H9 (cell line): ENCODE results near the gene KRT6C. TPM values are rescaled to one million over a fixed set of nuclear protein-coding genes. Genes with fewer than 3 reads are reported as not detected.
A peak's percentile ranks its signal among the peaks of the same experiment; 100 is the strongest.

Source experiments
- DNase-seq: peaks from one replicate; pipeline ENCODE4 v3.0.0-alpha.2; 2017
- H2AFZ ChIP-seq: one replicate; pipeline ENCODE4 v1.6.1; 2013; ENCODE audit warnings: mild to moderate bottlenecking, low read length, control low read depth, moderate library complexity
- H2AK5ac ChIP-seq: 2 replicates; pipeline ENCODE4 v1.6.1; 2013; ENCODE audit warnings: low read length, control low read depth, mixed read lengths; ENCODE audit not compliant: insufficient read length
- H2BK120ac ChIP-seq: one replicate; pipeline ENCODE4 v1.6.1; 2013; ENCODE audit warnings: low read depth, mild to moderate bottlenecking, low read length, control low read depth, inconsistent platforms; ENCODE audit not compliant: poor library complexity, severe bottlenecking
- H2BK12ac ChIP-seq: 2 replicates; pipeline ENCODE4 v1.6.1; 2013; ENCODE audit warnings: low read length, control low read depth, mixed read lengths, low read depth; ENCODE audit not compliant: insufficient read length
- H2BK15ac ChIP-seq: 2 replicates; pipeline ENCODE4 v1.6.1; 2013; ENCODE audit warnings: low read depth, low read length, control low read depth
- H2BK20ac ChIP-seq: one replicate; pipeline ENCODE4 v1.6.1; 2013; ENCODE audit warnings: low read depth, mild to moderate bottlenecking, low read length, control low read depth, inconsistent platforms; ENCODE audit not compliant: poor library complexity, severe bottlenecking
- H2BK5ac ChIP-seq: 2 replicates; pipeline ENCODE4 v1.6.1; 2013; ENCODE audit warnings: low read length, control low read depth, mixed read lengths; ENCODE audit not compliant: insufficient read length
- H3K14ac ChIP-seq: 2 replicates; pipeline ENCODE4 v1.6.1; 2013; ENCODE audit warnings: low read length, control low read depth; ENCODE audit not compliant: insufficient read depth
- H3K18ac ChIP-seq: 2 replicates; pipeline ENCODE4 v1.6.1; 2013; ENCODE audit warnings: low read depth, mild to moderate bottlenecking, mixed read lengths, low read length, control low read depth; ENCODE audit not compliant: insufficient read length
- H3K23ac ChIP-seq: 2 replicates; pipeline ENCODE4 v1.6.1; 2013; ENCODE audit warnings: low read length, control low read depth, mixed read lengths, low read depth; ENCODE audit not compliant: insufficient read length
- H3K23me2 ChIP-seq: 2 replicates; pipeline ENCODE4 v1.6.1; 2013; ENCODE audit warnings: low read depth, mild to moderate bottlenecking, mixed read lengths, low read length, control low read depth; ENCODE audit not compliant: insufficient read length, poor library complexity, severe bottlenecking
- H3K27ac ChIP-seq: 2 replicates; pipeline ENCODE4 v1.5.1; 2013; ENCODE audit warnings: low read length, control low read depth, mixed read lengths, low read depth; ENCODE audit not compliant: insufficient read length
- H3K27me3 ChIP-seq: 2 replicates; pipeline ENCODE4 v1.6.1; 2013; ENCODE audit warnings: low read length, control low read depth, inconsistent platforms; ENCODE audit not compliant: insufficient read depth
- H3K4ac ChIP-seq: 2 replicates; pipeline ENCODE4 v1.6.1; 2013; ENCODE audit warnings: low read depth, mild to moderate bottlenecking, control low read depth, inconsistent platforms, low read length, moderate library complexity
- H3K4me1 ChIP-seq: 2 replicates; pipeline ENCODE4 v1.6.1; 2013; ENCODE audit warnings: low read length, control low read depth, inconsistent platforms; ENCODE audit not compliant: insufficient read depth
- H3K4me2 ChIP-seq: 2 replicates; pipeline ENCODE4 v1.6.1; 2013; ENCODE audit warnings: low read length, control low read depth, mixed read lengths; ENCODE audit not compliant: insufficient read length, insufficient read depth
- H3K56ac ChIP-seq: 2 replicates; pipeline ENCODE4 v1.6.1; 2013; ENCODE audit warnings: low read depth, mild to moderate bottlenecking, mixed read lengths, low read length, control low read depth; ENCODE audit not compliant: insufficient read length
- H3K79me1 ChIP-seq: 2 replicates; pipeline ENCODE4 v1.6.1; 2013; ENCODE audit warnings: low read depth, mild to moderate bottlenecking, moderate library complexity, low read length, control low read depth, inconsistent platforms; ENCODE audit not compliant: insufficient read depth, poor library complexity, severe bottlenecking
- H3K79me2 ChIP-seq: 2 replicates; pipeline ENCODE4 v1.6.1; 2013; ENCODE audit warnings: low read length, control low read depth, inconsistent platforms; ENCODE audit not compliant: insufficient read depth
- H3K9ac ChIP-seq: 2 replicates; pipeline ENCODE4 v1.6.1; 2013; ENCODE audit warnings: low read length, control low read depth, mixed read lengths; ENCODE audit not compliant: insufficient read length; ENCODE audit errors: extremely low read depth
- H3K9me3 ChIP-seq: one replicate; pipeline ENCODE4 v1.6.1; 2013; ENCODE audit warnings: low read depth, low read length, inconsistent platforms; ENCODE audit not compliant: control insufficient read depth
- H3T11ph ChIP-seq: one replicate; pipeline ENCODE4 v1.6.1; 2013; ENCODE audit warnings: mild to moderate bottlenecking, low read length, control low read depth, inconsistent platforms
- H4K20me1 ChIP-seq: one replicate; pipeline ENCODE4 v1.6.1; 2013; ENCODE audit not compliant: control insufficient read depth, insufficient read length, insufficient read depth
- H4K5ac ChIP-seq: 2 replicates; pipeline ENCODE4 v1.6.1; 2013; ENCODE audit warnings: low read depth, mild to moderate bottlenecking, mixed read lengths, low read length, control low read depth; ENCODE audit not compliant: insufficient read length
- H4K8ac ChIP-seq: replicated peaks from 2 replicates; pipeline ENCODE4 v1.6.1; 2013; ENCODE audit warnings: low read length, control low read depth, mixed read lengths, low read depth; ENCODE audit not compliant: insufficient read length
- H4K91ac ChIP-seq: 2 replicates; pipeline ENCODE4 v1.6.1; 2013; ENCODE audit warnings: low read depth, mild to moderate bottlenecking, moderate library complexity, mixed read lengths, low read length, control low read depth; ENCODE audit not compliant: insufficient read length
- H3K27ac Mint-ChIP-seq, 3 experiments: 2 replicates in 2 of 3; 3 replicates in 1 of 3; pipeline ENCODE4 v1.8.0; 2020 to 2021; ENCODE audit warnings: mixed read lengths in 3 of 3, mild to moderate bottlenecking in 1 of 3, moderate library complexity in 1 of 3
- H3K27me3 Mint-ChIP-seq: 2 replicates; pipeline ENCODE4 v1.8.0; 2021; ENCODE audit warnings: low read depth, mild to moderate bottlenecking, moderate library complexity, mixed read lengths
- H3K36me3 Mint-ChIP-seq, 3 experiments: 2 replicates in 2 of 3; 3 replicates in 1 of 3; pipeline ENCODE4 v1.8.0; 2020 to 2021; ENCODE audit warnings: low read depth in 3 of 3, mixed read lengths in 3 of 3; ENCODE audit not compliant: insufficient read depth in 1 of 3
- H3K4me1 Mint-ChIP-seq, 2 experiments: 2 replicates each; pipeline ENCODE4 v1.8.0; 2020; ENCODE audit warnings: mixed read lengths in 2 of 2
- H3K4me3 Mint-ChIP-seq, 2 experiments: 2 replicates in 1 of 2; 3 replicates in 1 of 2; pipeline ENCODE4 v1.8.0; 2020 to 2021; ENCODE audit warnings: mild to moderate bottlenecking in 2 of 2, mixed read lengths in 2 of 2, moderate library complexity in 1 of 2
- H3K9me3 Mint-ChIP-seq, 2 experiments: 2 replicates in 1 of 2; 3 replicates in 1 of 2; pipeline ENCODE4 v1.8.0; 2020; ENCODE audit warnings: mild to moderate bottlenecking in 2 of 2, mixed read lengths in 2 of 2, moderate library complexity in 1 of 2
- CTCF ChIP-seq: fragments of 200-600 bp; sonication (generic); conservative IDR thresholded peaks from 3 replicates; pipeline ENCODE4 v1.8.0; 2021; ENCODE audit warnings: antibody characterized with exemption, mild to moderate bottlenecking
- WGBS: extraction: QIAGEN DNeasy Blood & Tissue Kit; methylation state at CpG from one replicate; pipeline ENCODE4 v1.1.7; 2013; ENCODE audit warnings: missing lambda C conversion rate, low lambda C conversion rate, mixed read lengths; ENCODE audit not compliant: insufficient read length; ENCODE audit errors: extremely low coverage; 5-methylcytosine and 5-hydroxymethylcytosine counted together
- total RNA-seq: library from RNA; stranded (reverse); gene quantifications from 2 replicates; pipeline ENCODE4 v1.2.1, GENCODE V29; 2021

The KRT6C gene
- total RNA-seq, 1 experiment from 2014 or later: not detected

DNA sequence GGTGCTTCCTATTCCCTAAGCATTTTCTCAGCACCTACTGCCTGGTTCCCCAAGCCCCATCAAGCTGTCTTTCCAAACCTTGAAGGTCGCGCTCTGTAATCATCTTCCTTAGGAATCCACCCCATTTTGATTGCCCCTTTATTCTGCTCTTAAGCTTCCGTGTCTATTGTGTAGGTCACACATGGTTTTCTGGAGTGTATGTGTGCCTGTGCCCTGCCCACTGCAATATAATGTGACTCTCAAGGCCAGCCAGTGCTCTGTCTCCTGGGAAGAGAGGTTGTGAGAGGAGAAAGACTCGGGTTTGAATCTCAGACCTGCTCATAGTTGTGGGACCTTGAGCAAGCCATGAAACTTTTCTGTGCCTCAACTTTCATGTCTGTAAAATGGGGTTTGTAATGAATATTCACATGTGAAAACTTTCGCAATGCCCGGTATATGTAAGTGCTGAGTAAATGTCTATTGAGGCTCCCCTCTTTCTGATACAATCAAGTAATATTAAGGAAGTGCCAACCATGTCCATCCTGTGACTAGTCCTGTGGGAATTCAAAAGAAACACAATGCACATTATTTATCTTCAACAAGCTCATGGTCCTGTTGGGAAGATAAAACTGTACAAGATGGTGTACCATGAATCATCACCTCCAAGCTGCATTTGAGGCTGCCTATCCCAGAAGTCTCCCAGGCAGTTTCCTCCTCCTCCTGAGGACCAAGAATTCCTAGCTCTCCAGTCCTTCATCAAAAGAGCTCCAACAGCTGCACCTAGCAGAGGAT is 38.7 kb downstream of the KRT6C start:
- Histone ChIP-seq H3K27ac (no peak overlapping the region), H3K4ac (no peak overlapping the region), H4K20me1 (no peaks in the 10 kb centered on the region), H3K79me1 (no peaks in the 10 kb centered on the region), H3K23me2 (no peaks in the 10 kb centered on the region), H2AFZ (no peak overlapping the region), H3K14ac (no peak overlapping the region), H3K4me1 (no peaks in the 10 kb centered on the region), H2BK120ac (no peak overlapping the region), H3K56ac (no peak overlapping the region), H3K79me2 (no peaks in the 10 kb centered on the region), H3K18ac (no peak overlapping the region), H2BK15ac (no peak overlapping the region), H4K91ac (no peak overlapping the region), H2AK5ac (no peak overlapping the region), H4K8ac (no peak overlapping the region), H2BK12ac (no peak overlapping the region), H2BK20ac (no peak overlapping the region), H3K4me2 (no peak overlapping the region), H4K5ac (no peak overlapping the region), H2BK5ac (no peak overlapping the region), H3K27me3 (no peaks in the 10 kb centered on the region), H3K23ac (no peak overlapping the region), H3K9ac (no peak overlapping the region), H3T11ph (no peak overlapping the region), H3K9me3 (no peaks in the 10 kb centered on the region)
- Mint-ChIP-seq H3K27ac (no peak overlapping the region), H3K4me3 (no peak overlapping the region), H3K9me3 (no peaks in the 10 kb centered on the region), H3K36me3 (no peaks in the 10 kb centered on the region), H3K27me3 (peaks cover 30% of the 10 kb centered on the region), H3K4me1 (peaks cover 0 to 9% of the 10 kb centered on the region in 2 experiments; a peak in 3 of 4 replicates)
- no CpG with 5 or more reads among the region's 6 CpGs for WGBS
- DNase-seq: peak; percentile 12
- TF ChIP-seq CTCF: no peak
